ENCODE data around the gene SPEG. TPM values are rescaled to one million over a fixed set of nuclear protein-coding genes. Genes with fewer than 3 reads are reported as not detected.

The SPEG gene
- total and polyA plus RNA-seq, 4 donors: 3.7 to 15.6 (median 9.6) TPM

DNA sequence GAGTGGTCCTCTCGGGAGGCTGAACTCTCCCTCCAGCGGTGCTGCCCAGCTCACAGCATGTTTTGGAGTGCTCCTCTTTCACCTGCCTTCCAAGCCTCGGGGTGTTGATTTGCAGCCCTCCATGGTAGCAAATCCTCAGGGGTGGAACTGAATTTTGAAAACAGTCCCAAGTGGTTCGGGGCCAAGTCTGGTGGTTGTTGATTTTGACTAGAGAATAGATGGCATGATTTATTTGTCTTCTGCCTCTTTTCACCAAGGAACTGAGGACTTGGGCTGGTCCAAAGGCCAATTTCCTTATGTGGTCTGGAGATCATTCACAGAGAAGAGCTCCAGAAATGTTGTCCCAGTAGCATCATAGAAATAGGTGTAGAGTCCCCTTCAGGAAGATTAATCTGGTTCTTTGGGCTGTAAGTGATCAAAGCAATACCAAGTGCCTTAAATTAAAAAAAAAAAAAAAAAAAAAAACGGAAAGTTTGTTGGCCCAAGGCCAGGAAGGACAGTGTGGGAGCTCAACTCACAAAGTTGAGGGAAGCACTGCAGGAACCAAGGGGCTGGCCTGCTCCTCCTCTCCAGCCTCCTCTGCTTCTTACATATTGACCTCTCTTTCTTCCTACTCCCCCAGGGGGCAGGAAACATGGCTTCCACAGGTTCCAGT, 18.9 kb upstream of the SPEG start:
- TF ChIP-seq, protein P1, sequence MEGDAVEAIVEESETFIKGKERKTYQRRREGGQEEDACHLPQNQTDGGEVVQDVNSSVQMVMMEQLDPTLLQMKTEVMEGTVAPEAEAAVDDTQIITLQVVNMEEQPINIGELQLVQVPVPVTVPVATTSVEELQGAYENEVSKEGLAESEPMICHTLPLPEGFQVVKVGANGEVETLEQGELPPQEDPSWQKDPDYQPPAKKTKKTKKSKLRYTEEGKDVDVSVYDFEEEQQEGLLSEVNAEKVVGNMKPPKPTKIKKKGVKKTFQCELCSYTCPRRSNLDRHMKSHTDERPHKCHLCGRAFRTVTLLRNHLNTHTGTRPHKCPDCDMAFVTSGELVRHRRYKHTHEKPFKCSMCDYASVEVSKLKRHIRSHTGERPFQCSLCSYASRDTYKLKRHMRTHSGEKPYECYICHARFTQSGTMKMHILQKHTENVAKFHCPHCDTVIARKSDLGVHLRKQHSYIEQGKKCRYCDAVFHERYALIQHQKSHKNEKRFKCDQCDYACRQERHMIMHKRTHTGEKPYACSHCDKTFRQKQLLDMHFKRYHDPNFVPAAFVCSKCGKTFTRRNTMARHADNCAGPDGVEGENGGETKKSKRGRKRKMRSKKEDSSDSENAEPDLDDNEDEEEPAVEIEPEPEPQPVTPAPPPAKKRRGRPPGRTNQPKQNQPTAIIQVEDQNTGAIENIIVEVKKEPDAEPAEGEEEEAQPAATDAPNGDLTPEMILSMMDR (IDR thresholded peaks at IDR 0.05; ENCODE audit: control extremely low read depth, extremely low read depth): no peak
- H3K27me3 ChIP-seq (ENCODE audit: control insufficient read depth in 3 of 3, insufficient read depth in 3 of 3, low read length in 2 of 3): peaks cover 0 to 19% (median 0%) of the 10 kb centered on the region in 3 donors
- WGBS, 2 donors: 59 to 65% methylated on average over 5 of the region's 5 CpGs
- H3K9me3 ChIP-seq (ENCODE audit: control insufficient read depth in 4 of 4, insufficient read depth in 3 of 4, low read length in 3 of 4): peaks cover 0 to 3% (median 0%) of the 10 kb centered on the region in 4 donors
- no peaks in the 10 kb centered on the region for H3K36me3 ChIP-seq (ENCODE audit: control insufficient read depth in 4 of 4, insufficient read depth in 4 of 4, low read length in 4 of 4)
- H3K27ac ChIP-seq (ENCODE audit: low read depth in 1 of 2, low read length in 1 of 2): peak overlapping the region in 1 of 2 donors; percentile 86
- DNase-seq (no peak), ATAC-seq (ENCODE audit: insufficient read depth, low FRiP score) (no peak)
- H3K4me1 ChIP-seq (ENCODE audit: control insufficient read depth in 5 of 5, insufficient read depth in 5 of 5, low read length in 5 of 5): peaks cover 0 to 12% (median 9%) of the 10 kb centered on the region in 5 donors
- H3K9ac ChIP-seq (ENCODE audit: insufficient read depth in 1 of 2, low read length in 2 of 2): no peak overlapping the region
- H3K4me3 ChIP-seq: no peak overlapping the region

DNA sequence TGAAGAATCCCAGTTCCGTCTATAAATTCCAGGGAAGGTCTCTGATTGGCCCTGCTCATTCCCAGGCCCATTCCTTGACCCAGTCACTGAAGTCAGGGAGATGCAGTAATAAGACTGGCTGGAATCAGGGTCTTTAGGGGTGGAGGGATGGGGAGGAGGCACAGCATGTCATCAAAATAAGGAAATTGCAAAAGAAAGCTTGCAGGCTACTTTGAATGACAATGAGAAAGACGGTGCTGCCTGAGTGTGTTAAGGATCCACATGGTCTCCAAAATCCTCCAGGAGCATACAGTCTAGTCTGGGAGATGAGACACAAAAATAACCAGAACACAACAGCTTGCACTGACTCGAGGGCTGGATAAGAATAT, 18.4 kb upstream of the SPEG start:
- no peak overlapping the region for H3K4me3 ChIP-seq
- peaks cover 0 to 12% (median 9%) of the 10 kb centered on the region in 5 donors for H3K4me1 ChIP-seq (ENCODE audit: control insufficient read depth in 5 of 5, insufficient read depth in 5 of 5, low read length in 5 of 5)
- peaks cover 0 to 3% (median 0%) of the 10 kb centered on the region in 4 donors for H3K9me3 ChIP-seq (ENCODE audit: control insufficient read depth in 4 of 4, insufficient read depth in 3 of 4, low read length in 3 of 4)
- TF ChIP-seq, protein P1 (IDR thresholded peaks at IDR 0.05; ENCODE audit: control extremely low read depth, extremely low read depth): no peak
- H3K9ac ChIP-seq (ENCODE audit: insufficient read depth in 1 of 2, low read length in 2 of 2): no peak overlapping the region
- peak overlapping the region in 1 of 2 donors; percentile 86 for H3K27ac ChIP-seq (ENCODE audit: low read depth in 1 of 2, low read length in 1 of 2)
- H3K36me3 ChIP-seq (ENCODE audit: control insufficient read depth in 4 of 4, insufficient read depth in 4 of 4, low read length in 4 of 4): no peaks in the 10 kb centered on the region
- no peak for ATAC-seq (ENCODE audit: insufficient read depth, low FRiP score)
- WGBS, 2 donors: 44 to 56% methylated on average over 3 of the region's 3 CpGs
- DNase-seq: no peak
- peaks cover 0 to 19% (median 0%) of the 10 kb centered on the region in 3 donors for H3K27me3 ChIP-seq (ENCODE audit: control insufficient read depth in 3 of 3, insufficient read depth in 3 of 3, low read length in 2 of 3)

DNA sequence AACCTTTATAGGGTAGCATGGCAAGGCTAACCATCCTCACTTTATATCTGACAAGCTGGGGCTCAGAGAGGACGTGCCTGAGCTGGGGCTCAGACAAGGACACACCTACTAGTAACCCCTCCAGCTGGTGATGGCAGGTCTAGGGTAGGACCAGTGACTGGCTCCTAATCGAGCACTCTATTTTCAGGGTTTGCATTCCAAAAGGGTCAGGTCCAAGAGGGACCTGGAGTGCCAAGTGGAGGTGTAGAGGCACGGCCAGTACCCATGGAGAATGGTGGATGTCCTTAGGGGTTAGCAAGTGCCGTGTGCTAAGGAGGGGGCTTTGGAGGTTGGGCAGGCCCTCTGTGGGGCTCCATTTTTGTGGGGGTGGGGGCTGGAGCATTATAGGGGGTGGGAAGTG, 17.7 kb upstream of the SPEG start:
- H3K9me3 ChIP-seq (ENCODE audit: control insufficient read depth in 4 of 4, insufficient read depth in 3 of 4, low read length in 3 of 4): no peaks in the 10 kb centered on the region
- no peak for DNase-seq
- no peak overlapping the region for H3K4me3 ChIP-seq
- peak overlapping the region in 1 of 2 donors; percentile 86 for H3K27ac ChIP-seq (ENCODE audit: low read depth in 1 of 2, low read length in 1 of 2)
- H3K27me3 ChIP-seq (ENCODE audit: control insufficient read depth in 3 of 3, insufficient read depth in 3 of 3, low read length in 2 of 3): peaks cover 0 to 19% (median 0%) of the 10 kb centered on the region in 3 donors
- 81 to 96% methylated on average over 4 of the region's 4 CpGs for WGBS, 2 donors
- H3K4me1 ChIP-seq (ENCODE audit: control insufficient read depth in 5 of 5, insufficient read depth in 5 of 5, low read length in 5 of 5): peaks cover 0 to 12% (median 9%) of the 10 kb centered on the region in 5 donors
- no peak for ATAC-seq (ENCODE audit: insufficient read depth, low FRiP score)
- no peaks in the 10 kb centered on the region for H3K36me3 ChIP-seq (ENCODE audit: control insufficient read depth in 4 of 4, insufficient read depth in 4 of 4, low read length in 4 of 4)
- H3K9ac ChIP-seq (ENCODE audit: insufficient read depth in 1 of 2, low read length in 2 of 2): no peak overlapping the region
- TF ChIP-seq, protein P1 (IDR thresholded peaks at IDR 0.05; ENCODE audit: control extremely low read depth, extremely low read depth): no peak
